Measurements from ENCODE around the gene ZFAND2A.

Gene ZFAND2A

GRCh38 chr7:1137517-1138167 is 22.4 kb downstream of the ZFAND2A start:
- Histone ChIP-seq H3K9ac (ENCODE audit: low read length) (no peak overlapping the region), H3K4me1 (ENCODE audit: control insufficient read depth, insufficient read depth, low read length) (no peaks in the 10 kb centered on the region), H3K4me3 (ENCODE audit: low read length) (peak overlapping the region; percentile 95), H3K36me3 (ENCODE audit: control insufficient read depth, insufficient read depth, low read length) (no peaks in the 10 kb centered on the region), H3K27ac (ENCODE audit: low read depth, low read length) (peak overlapping the region; percentile 63), H3K27me3 (ENCODE audit: control insufficient read depth, insufficient read depth, low read length) (no peaks in the 10 kb centered on the region)

GRCh38 chr7:1136841-1137516 is 23.0 kb downstream of the ZFAND2A start:
- H3K27ac ChIP-seq (ENCODE audit: low read depth, low read length), result no peak overlapping the region
- no peaks in the 10 kb centered on the region for H3K27me3 ChIP-seq (ENCODE audit: control insufficient read depth, insufficient read depth, low read length)
- H3K4me3 ChIP-seq (ENCODE audit: low read length), result peak overlapping the region; percentile 95
- H3K36me3 ChIP-seq (ENCODE audit: control insufficient read depth, insufficient read depth, low read length), result no peaks in the 10 kb centered on the region
- H3K9ac ChIP-seq (ENCODE audit: low read length), result no peak overlapping the region
- H3K4me1 ChIP-seq (ENCODE audit: control insufficient read depth, insufficient read depth, low read length), result no peaks in the 10 kb centered on the region

- no peak overlapping the region for H3K27ac ChIP-seq (ENCODE audit: low read depth, low read length)
- H3K9ac ChIP-seq (ENCODE audit: low read length), result no peak overlapping the region
- H3K27me3 ChIP-seq (ENCODE audit: control insufficient read depth, insufficient read depth, low read length), result no peaks in the 10 kb centered on the region
- H3K4me1 ChIP-seq (ENCODE audit: control insufficient read depth, insufficient read depth, low read length), result no peaks in the 10 kb centered on the region
- H3K4me3 ChIP-seq (ENCODE audit: low read length), result no peak overlapping the region
- H3K36me3 ChIP-seq (ENCODE audit: control insufficient read depth, insufficient read depth, low read length), result no peaks in the 10 kb centered on the region
These were observed 25.0 kb downstream of the ZFAND2A start for GRCh38 chr7:1134951-1135350.

DNA sequence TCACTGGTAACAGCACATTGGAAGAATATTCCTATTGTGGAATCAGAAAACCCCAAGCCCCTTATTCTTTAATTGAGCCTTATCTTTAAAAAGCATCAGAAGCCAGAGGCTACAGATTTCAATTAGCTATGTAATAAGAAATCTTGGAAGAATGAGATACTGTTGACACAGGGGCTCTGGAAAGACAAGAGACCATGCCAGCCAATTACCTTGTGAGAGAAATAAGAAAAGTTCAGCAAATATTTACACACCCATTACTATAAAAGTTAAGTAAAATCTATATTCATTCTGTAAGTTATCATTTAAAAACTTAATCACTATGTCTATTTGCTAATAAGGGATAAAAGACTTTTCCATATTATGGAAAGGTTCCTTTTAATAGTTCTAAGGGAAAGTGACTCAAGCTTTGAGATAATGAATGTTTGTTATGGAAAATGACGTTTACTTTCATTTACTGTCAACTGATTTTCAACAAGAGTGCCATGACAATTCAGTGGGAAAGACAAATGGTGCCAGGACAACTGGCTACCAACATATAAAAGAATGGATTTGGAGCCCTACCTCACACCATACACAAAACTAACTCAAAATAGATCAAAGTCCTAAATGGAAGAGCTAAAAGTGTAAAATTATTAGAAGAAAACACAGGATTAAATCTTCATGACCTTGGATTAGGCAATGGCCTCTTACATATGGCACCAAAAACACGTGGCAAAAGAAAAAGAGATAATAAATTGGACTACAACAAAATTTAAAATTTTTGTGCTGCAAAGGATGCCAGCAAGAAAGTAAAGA is 28.3 kb downstream of the ZFAND2A start:
- Histone ChIP-seq H3K9ac (ENCODE audit: low read length) (no peak overlapping the region), H3K4me1 (ENCODE audit: control insufficient read depth, insufficient read depth, low read length) (no peaks in the 10 kb centered on the region), H3K27me3 (ENCODE audit: control insufficient read depth, insufficient read depth, low read length) (no peaks in the 10 kb centered on the region), H3K36me3 (ENCODE audit: control insufficient read depth, insufficient read depth, low read length) (no peaks in the 10 kb centered on the region), H3K27ac (ENCODE audit: low read depth, low read length) (no peak overlapping the region), H3K4me3 (ENCODE audit: low read length) (no peak overlapping the region)

- Histone ChIP-seq H3K27me3 (ENCODE audit: control insufficient read depth, insufficient read depth, low read length) (no peaks in the 10 kb centered on the region), H3K4me1 (ENCODE audit: control insufficient read depth, insufficient read depth, low read length) (no peaks in the 10 kb centered on the region), H3K36me3 (ENCODE audit: control insufficient read depth, insufficient read depth, low read length) (no peaks in the 10 kb centered on the region), H3K27ac (ENCODE audit: low read depth, low read length) (no peak overlapping the region), H3K9ac (ENCODE audit: low read length) (no peak overlapping the region), H3K4me3 (ENCODE audit: low read length) (no peak overlapping the region)
These were observed 29.7 kb downstream of the ZFAND2A start for GRCh38 chr7:1130021-1130990.

- Histone ChIP-seq H3K27ac (ENCODE audit: low read depth, low read length) (no peak overlapping the region), H3K36me3 (ENCODE audit: control insufficient read depth, insufficient read depth, low read length) (no peaks in the 10 kb centered on the region), H3K4me1 (ENCODE audit: control insufficient read depth, insufficient read depth, low read length) (no peaks in the 10 kb centered on the region), H3K4me3 (ENCODE audit: low read length) (no peak overlapping the region), H3K9ac (ENCODE audit: low read length) (no peak overlapping the region), H3K27me3 (ENCODE audit: control insufficient read depth, insufficient read depth, low read length) (no peaks in the 10 kb centered on the region)
These were observed 30.6 kb downstream of the ZFAND2A start for GRCh38 chr7:1129431-1129830.

DNA sequence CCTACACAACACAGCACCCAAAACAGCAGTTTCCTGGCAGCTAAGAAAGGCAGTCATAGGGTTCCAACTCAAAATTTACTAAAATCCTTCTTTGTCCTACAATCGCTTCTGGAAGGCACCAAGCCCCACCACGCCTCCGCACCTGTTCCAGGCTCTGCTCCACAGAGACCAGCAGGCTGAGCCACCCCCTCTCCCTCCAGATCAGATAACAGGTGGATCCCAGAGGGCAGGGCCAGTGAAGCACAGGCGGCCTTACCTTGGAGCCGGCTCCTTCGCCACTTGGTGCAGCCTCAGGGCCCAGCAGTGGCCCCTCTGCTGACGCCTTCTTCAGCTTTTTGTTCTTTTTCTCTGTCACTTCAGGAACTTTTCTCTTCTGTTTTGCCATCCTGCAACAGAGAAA is 33.0 kb downstream of the ZFAND2A start:
- Histone ChIP-seq H3K4me3 (ENCODE audit: low read length) (no peak overlapping the region), H3K36me3 (ENCODE audit: control insufficient read depth, insufficient read depth, low read length) (no peaks in the 10 kb centered on the region), H3K4me1 (ENCODE audit: control insufficient read depth, insufficient read depth, low read length) (peaks cover 5% of the 10 kb centered on the region), H3K27me3 (ENCODE audit: control insufficient read depth, insufficient read depth, low read length) (no peaks in the 10 kb centered on the region), H3K9ac (ENCODE audit: low read length) (no peak overlapping the region), H3K27ac (ENCODE audit: low read depth, low read length) (no peak overlapping the region)

DNA sequence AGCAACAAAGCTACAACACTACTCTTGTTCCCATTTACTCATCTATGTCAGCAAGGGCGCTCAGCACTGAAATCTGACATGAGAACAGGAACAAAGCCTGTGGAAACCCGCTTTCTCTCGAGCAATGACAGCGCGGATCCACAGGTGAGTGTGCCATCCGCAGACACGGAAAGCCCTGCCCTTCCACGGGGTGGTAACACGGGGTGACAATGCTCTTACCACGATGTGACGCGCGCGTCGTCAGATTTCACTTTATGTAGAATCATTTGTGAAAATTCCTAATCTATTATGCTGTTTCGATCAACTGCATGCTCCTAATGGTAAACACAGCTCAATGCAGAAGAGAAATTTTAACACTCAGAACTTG is 34.4 kb downstream of the ZFAND2A start:
- Histone ChIP-seq H3K9ac (ENCODE audit: low read length) (no peak overlapping the region), H3K27ac (ENCODE audit: low read depth, low read length) (no peak overlapping the region), H3K4me3 (ENCODE audit: low read length) (no peak overlapping the region), H3K4me1 (ENCODE audit: control insufficient read depth, insufficient read depth, low read length) (peaks cover 5% of the 10 kb centered on the region), H3K36me3 (ENCODE audit: control insufficient read depth, insufficient read depth, low read length) (no peaks in the 10 kb centered on the region), H3K27me3 (ENCODE audit: control insufficient read depth, insufficient read depth, low read length) (no peaks in the 10 kb centered on the region)

DNA sequence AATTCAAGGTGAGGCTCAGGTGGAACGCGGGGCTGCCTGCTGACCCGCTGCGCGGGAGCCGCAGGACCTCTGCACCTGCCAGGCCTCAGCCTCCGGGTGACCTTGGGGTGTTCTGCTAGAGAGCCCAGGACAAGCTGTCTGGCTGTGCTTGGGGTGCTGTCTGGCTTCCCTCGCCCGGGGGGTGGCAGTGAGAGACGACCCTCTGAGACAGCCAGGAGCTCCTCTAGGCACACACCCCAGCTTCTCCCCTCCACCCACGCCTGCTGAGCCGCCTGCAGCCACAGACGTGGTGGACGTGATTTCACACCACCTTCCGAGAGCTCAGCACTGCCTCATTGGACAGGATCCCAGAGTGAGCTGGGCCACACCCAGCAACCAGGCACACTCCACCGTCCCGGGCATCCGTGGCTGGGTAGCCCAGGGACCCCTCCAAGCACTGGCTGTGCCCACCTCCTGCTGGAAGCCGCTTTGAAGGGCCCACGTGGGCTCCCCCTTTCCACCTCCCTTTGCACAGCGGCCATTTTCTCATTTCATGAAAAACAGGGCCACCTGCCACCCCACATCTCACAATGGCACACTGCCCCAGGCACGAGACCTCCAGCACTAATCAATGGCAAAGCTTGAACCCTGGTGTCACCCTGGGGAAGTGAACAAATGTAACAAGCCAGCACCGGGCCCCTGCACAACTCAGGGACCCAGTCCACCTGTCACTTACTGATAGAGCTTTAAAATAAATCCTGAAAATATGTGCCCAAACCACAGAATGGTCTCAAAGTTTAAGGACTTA is 35.0 kb downstream of the ZFAND2A start:
- Histone ChIP-seq H3K27me3 (ENCODE audit: control insufficient read depth, insufficient read depth, low read length) (no peaks in the 10 kb centered on the region), H3K9ac (ENCODE audit: low read length) (no peak overlapping the region), H3K4me3 (ENCODE audit: low read length) (peak overlapping the region; percentile 8), H3K27ac (ENCODE audit: low read depth, low read length) (no peak overlapping the region), H3K36me3 (ENCODE audit: control insufficient read depth, insufficient read depth, low read length) (no peaks in the 10 kb centered on the region), H3K4me1 (ENCODE audit: control insufficient read depth, insufficient read depth, low read length) (peaks cover 5% of the 10 kb centered on the region)

- Histone ChIP-seq H3K9ac (ENCODE audit: low read length) (no peak overlapping the region), H3K36me3 (ENCODE audit: control insufficient read depth, insufficient read depth, low read length) (no peaks in the 10 kb centered on the region)
These were observed 35.8 kb downstream of the ZFAND2A start for GRCh38 chr7:1124164-1124563.

DNA sequence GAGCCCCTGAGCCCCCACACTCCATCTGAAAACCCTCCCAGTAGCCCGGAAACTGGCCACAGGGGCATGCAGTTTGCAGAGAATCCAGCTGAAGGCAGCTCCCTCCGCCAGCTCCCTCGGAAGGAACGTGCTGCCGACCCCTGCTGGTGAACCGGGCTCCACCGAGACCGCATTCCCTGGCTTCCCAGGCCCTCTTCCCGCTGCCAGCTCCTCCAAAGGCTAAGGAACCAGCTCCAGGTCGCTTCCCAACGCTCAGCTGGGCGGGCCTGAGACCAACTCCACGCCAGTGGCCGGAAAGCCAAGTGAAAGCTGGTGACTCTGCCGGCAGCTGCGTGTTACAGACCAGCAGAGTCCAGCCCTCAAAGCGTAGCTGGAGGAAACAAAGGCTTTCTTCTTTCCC is 36.3 kb downstream of the ZFAND2A start:
- no peaks in the 10 kb centered on the region for H3K27me3 ChIP-seq (ENCODE audit: control insufficient read depth, insufficient read depth, low read length)
- H3K4me3 ChIP-seq (ENCODE audit: low read length), result peak overlapping the region; percentile 48
- H3K9ac ChIP-seq (ENCODE audit: low read length), result no peak overlapping the region
- H3K27ac ChIP-seq (ENCODE audit: low read depth, low read length), result peak overlapping the region; percentile 76
- no peaks in the 10 kb centered on the region for H3K36me3 ChIP-seq (ENCODE audit: control insufficient read depth, insufficient read depth, low read length)
- peaks cover 5% of the 10 kb centered on the region for H3K4me1 ChIP-seq (ENCODE audit: control insufficient read depth, insufficient read depth, low read length)

More at GRCh38 chr7:1124164-1124563, 35.8 kb downstream of the ZFAND2A start:
- H3K4me3 ChIP-seq (ENCODE audit: low read length), result peak overlapping the region; percentile 48
- peak overlapping the region; percentile 76 for H3K27ac ChIP-seq (ENCODE audit: low read depth, low read length)
- no peaks in the 10 kb centered on the region for H3K27me3 ChIP-seq (ENCODE audit: control insufficient read depth, insufficient read depth, low read length)
- H3K4me1 ChIP-seq (ENCODE audit: control insufficient read depth, insufficient read depth, low read length), result peaks cover 5% of the 10 kb centered on the region

Measured in rectal smooth muscle tissue (tissue), 1 donor.